ENCODE measurements around the gene GTF2IRD1. TPM values are rescaled to one million over a fixed set of nuclear protein-coding genes. Genes with fewer than 3 reads are reported as not detected.

Gene GTF2IRD1
- total RNA-seq, 4 donors from 2014 or later, result 28.1 to 41.1 (median 31.0) TPM

DNA sequence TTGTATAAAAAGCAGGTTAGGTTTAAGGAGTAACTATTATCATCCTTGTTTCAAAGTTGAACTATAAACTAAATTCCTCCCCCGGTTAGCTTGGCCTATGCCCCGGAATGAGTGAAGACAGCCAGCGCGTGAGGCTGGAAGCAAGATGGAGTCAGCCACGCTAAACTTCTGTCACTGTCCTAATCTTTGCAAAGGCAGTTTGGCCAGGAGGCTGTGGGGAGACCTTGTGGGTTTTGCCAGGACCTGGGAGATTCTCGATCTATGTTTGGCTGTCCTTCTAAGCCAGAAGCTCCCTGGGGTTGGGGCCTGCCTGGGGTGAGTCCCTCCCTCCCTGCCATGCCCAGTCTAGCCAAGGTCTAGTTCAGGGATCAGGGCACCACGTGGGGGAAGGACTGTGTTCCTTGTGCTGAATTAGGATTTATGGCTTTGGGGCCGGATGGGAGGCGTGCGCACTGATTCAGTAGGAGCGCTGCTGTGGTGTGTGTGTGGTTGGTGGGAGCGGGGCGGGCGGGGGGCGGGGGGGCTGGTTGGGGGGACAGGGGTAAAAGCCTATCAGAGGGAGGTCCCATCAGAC is 871 bp upstream of the GTF2IRD1 start:
- H3K4me1 ChIP-seq, result peaks cover 26 to 36% of the 10 kb centered on the region in 2 donors
- no peaks in the 10 kb centered on the region for H3K36me3 ChIP-seq
- H3K9me3 ChIP-seq, result no peaks in the 10 kb centered on the region
- peak overlapping the region; percentile 90 to 99 (median 98) for H3K27ac ChIP-seq
- H3K27me3 ChIP-seq, result no peaks in the 10 kb centered on the region
- 61 to 80% methylated on average over 13 to 15 of the region's 15 CpGs for WGBS, 2 donors
- no peak for DNase-seq
- no peak for TF ChIP-seq POLR2A (IDR thresholded peaks at IDR 0.05)
- no peak for TF ChIP-seq CTCF (IDR thresholded peaks at IDR 0.05)
- H3K4me3 ChIP-seq (replicated peaks in 1 of 3), result no peak overlapping the region
- intact Hi-C loops (cut with DNase I), result no loop called here

DNA sequence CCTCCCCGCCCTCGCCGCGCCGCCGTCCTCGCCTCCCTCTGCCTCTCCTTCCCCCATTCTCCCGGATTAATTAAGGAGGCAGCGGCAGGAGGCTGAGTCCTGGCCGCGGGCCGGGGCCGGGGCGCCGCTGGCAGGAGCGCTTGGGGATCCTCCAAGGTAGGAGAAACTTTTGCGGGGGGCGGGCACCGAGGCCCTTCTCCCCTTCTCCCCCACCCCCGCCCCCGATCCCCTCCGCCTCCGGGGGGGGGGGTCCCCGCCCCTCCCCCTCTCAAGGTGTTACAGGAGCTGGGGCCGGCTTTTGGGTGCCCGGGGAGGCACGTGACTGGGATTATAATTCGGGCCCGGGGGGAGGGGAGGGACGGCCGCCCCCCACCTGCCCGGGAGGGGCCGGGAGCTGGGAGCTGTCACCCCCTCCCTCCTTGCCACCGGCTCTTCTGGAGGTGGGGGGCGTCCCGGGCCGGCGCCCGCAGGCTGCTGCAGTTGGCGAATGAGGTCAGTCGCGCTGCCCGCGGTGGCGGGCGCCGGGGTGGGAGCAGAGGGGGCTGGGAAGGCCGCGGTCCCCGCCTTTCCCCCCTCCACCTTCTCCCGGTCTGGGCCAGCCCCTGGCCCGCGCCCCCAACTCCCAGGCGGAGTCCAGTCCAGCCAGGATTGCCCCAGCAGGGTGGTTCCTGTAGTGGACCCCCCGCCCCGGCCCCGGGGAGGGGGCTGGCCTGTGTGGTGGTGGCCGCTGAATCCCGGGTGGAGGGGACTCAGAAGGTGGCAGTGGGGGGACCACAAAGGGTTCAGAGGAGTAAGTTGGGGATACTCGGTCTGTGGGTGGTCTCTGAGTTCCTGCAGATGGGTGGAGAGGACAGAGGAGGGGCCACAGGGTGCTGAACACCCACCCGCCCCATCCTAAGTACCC is 567 bp downstream of the GTF2IRD1 start:
- peak; percentile 53 to 54 for DNase-seq
- Histone ChIP-seq H3K9me3 (no peaks in the 10 kb centered on the region), H3K4me3 (replicated peaks in 1 of 3) (peak overlapping the region; percentile 10 to 78 (median 55)), H3K36me3 (no peaks in the 10 kb centered on the region), H3K4me1 (peaks cover 34 to 51% of the 10 kb centered on the region in 2 donors), H3K27me3 (no peaks in the 10 kb centered on the region), H3K27ac (peak overlapping the region; percentile 98 to 99 (median 99))
- TF ChIP-seq POLR2A (IDR thresholded peaks at IDR 0.05), result peak in 1 of 2 donors; percentile 57
- no peak for TF ChIP-seq CTCF (IDR thresholded peaks at IDR 0.05)
- WGBS, 2 donors, result 4 to 17% methylated on average over 2 to 10 of the region's 61 CpGs
- intact Hi-C loops (cut with DNase I), result no loop called here

- intact Hi-C loops (cut with DNase I), result no loop called here
- no peak for TF ChIP-seq CTCF (IDR thresholded peaks at IDR 0.05)
- no peak for DNase-seq
- peak overlapping the region; percentile 10 to 78 (median 55) for H3K4me3 ChIP-seq (replicated peaks in 1 of 3)
- WGBS, 2 donors, result 70 to 80% methylated on average over 3 to 4 of the region's 11 CpGs
- no peaks in the 10 kb centered on the region for H3K9me3 ChIP-seq
- peaks cover 40 to 57% of the 10 kb centered on the region in 2 donors for H3K4me1 ChIP-seq
- H3K27ac ChIP-seq, result peak overlapping the region; percentile 98 to 99 (median 99)
- no peaks in the 10 kb centered on the region for H3K36me3 ChIP-seq
- H3K27me3 ChIP-seq, result no peaks in the 10 kb centered on the region
Observed at GRCh38 chr7:74454925-74455288, 1.2 kb downstream of the GTF2IRD1 start.

DNA sequence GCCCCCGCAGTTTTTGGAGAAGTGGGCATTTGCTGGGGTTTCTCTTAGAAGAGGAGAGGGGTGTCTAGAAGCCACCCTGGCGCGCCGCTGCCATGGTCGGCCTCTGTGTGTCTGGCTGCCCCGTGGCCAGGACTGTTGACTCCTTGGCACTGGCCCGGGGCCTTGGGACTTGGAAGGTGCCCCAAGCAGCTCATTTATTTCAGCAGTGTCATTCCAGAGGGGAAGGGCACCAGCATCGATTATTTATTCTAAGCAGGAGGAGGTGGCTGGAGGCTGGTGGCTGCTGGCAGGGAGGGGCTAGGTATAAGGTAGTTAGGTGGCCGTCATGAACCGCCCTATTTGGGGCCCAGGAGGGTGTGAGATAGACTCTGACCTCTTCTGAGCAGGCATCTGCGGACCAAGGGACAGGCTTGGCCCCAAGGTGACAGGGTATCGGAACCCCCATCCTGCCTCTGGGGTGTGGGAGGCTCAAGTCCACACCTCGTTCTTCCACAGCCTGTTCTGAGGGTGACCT is 1.6 kb downstream of the GTF2IRD1 start:
- H3K27ac ChIP-seq, result peak overlapping the region; percentile 98 to 99 (median 99)
- H3K27me3 ChIP-seq, result no peaks in the 10 kb centered on the region
- intact Hi-C loops (cut with DNase I), result no loop called here
- 54 to 72% methylated on average over 10 to 13 of the region's 13 CpGs for WGBS, 2 donors
- H3K36me3 ChIP-seq, result no peaks in the 10 kb centered on the region
- H3K9me3 ChIP-seq, result no peaks in the 10 kb centered on the region
- TF ChIP-seq CTCF (IDR thresholded peaks at IDR 0.05) (no peak), POLR2A (IDR thresholded peaks at IDR 0.05) (peak; percentile 24 to 87)
- H3K4me1 ChIP-seq, result peaks cover 44 to 62% of the 10 kb centered on the region in 2 donors
- DNase-seq, result peak; percentile 83 to 85
- H3K4me3 ChIP-seq (replicated peaks in 1 of 3), result peak overlapping the region in 1 of 3 donors; percentile 78
